Measurements from ENCODE around the gene NAXD. TPM values are rescaled to one million over a fixed set of nuclear protein-coding genes. Genes with fewer than 3 reads are reported as not detected.
"Not testable (repeated sequence)": the region's sequence is repeated elsewhere in the genome, so short reads cannot be mapped to it uniquely, and the experiment has no call there.

NAXD gene
- total and polyA plus RNA-seq, 8 donors = 17.4 to 56.4 (median 20.8) TPM

DNA sequence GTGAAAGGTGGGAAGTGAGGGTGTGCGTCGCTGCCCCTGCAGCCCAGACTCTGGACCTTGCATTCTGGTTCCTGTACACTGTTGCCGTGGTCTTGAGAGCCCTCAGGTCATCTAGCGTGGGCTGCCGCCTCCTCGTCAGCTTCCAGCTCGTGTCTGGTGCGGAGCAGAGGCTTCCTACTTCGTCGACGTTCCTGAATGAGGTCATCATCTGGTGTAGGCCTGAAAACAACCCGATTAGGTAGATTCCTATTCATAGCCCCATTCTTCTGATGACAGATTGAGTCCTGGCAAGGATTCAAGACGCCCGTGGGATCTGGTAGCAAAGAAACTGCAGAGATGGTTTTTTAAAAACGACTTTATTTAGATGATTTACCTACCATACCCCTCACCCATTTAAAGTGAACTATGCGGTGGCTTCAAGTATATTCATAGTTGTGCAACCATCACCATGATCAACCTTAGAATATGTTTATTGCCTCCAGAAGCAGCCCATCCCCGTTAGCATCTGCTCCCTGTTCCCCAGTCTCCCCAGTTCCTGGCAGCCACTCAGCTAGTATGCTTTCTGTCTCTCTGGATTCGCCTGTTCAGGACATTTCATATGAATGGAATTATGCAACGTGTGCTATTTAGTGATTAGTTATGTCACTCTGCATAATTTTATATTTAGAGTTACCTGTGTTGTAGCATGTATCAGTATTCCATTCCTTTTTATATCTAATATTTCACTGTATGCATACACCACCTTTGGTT lies 13.8 kb downstream of the NAXD start:
- ATAC-seq = no peak
- Histone ChIP-seq H3K9me3 (no peaks in the 10 kb centered on the region), H3K36me3 (peaks cover 0 to 26% (median 4%) of the 10 kb centered on the region in 3 donors), H3K27me3 (no peaks in the 10 kb centered on the region), H3K4me1 (no peaks in the 10 kb centered on the region), H3K27ac (no peak overlapping the region), H3K4me3 (no peak overlapping the region)
- DNase-seq = no peak
- TF ChIP-seq, protein P1, sequence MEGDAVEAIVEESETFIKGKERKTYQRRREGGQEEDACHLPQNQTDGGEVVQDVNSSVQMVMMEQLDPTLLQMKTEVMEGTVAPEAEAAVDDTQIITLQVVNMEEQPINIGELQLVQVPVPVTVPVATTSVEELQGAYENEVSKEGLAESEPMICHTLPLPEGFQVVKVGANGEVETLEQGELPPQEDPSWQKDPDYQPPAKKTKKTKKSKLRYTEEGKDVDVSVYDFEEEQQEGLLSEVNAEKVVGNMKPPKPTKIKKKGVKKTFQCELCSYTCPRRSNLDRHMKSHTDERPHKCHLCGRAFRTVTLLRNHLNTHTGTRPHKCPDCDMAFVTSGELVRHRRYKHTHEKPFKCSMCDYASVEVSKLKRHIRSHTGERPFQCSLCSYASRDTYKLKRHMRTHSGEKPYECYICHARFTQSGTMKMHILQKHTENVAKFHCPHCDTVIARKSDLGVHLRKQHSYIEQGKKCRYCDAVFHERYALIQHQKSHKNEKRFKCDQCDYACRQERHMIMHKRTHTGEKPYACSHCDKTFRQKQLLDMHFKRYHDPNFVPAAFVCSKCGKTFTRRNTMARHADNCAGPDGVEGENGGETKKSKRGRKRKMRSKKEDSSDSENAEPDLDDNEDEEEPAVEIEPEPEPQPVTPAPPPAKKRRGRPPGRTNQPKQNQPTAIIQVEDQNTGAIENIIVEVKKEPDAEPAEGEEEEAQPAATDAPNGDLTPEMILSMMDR (IDR thresholded peaks at IDR 0.05) = no peak
- intact Hi-C loops (cut with DNase I) = no loop called here
- FAIRE-seq = no peak
- WGBS, 2 donors = 76 to 81% methylated on average over 19 of the region's 19 CpGs

DNA sequence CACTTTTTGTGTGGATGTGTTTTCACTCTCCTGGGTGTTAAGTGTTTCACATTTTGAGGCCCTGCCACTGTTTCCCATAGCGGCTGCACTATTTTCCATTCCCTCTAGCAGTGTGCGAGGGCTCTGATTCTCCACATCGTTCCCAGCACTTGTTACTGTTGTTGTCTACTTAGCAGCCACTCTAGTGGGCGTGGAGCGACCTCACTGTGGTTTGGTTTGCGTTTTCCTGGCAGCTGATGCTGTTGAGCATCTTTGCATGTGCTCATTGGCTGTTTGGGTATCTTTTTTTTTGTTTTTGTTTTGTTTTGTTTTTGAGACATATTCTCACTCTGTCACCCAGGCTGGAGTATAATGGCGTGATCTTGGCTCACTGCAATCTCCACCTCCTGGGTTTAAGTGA lies 14.4 kb downstream of the NAXD start:
- Histone ChIP-seq H3K36me3 (peaks cover 0 to 32% (median 5%) of the 10 kb centered on the region in 3 donors), H3K4me1 (no peaks in the 10 kb centered on the region), H3K4me3 (no peak overlapping the region), H3K27me3 (no peaks in the 10 kb centered on the region), H3K9me3 (no peaks in the 10 kb centered on the region), H3K27ac (no peak overlapping the region)
- WGBS, 2 donors = 89% methylated on average over 7 of the region's 7 CpGs
- no peak for FAIRE-seq
- TF ChIP-seq, protein P1 (IDR thresholded peaks at IDR 0.05) = no peak
- ATAC-seq = no peak
- DNase-seq = no peak
- intact Hi-C loops (cut with DNase I) = no loop called here

DNA sequence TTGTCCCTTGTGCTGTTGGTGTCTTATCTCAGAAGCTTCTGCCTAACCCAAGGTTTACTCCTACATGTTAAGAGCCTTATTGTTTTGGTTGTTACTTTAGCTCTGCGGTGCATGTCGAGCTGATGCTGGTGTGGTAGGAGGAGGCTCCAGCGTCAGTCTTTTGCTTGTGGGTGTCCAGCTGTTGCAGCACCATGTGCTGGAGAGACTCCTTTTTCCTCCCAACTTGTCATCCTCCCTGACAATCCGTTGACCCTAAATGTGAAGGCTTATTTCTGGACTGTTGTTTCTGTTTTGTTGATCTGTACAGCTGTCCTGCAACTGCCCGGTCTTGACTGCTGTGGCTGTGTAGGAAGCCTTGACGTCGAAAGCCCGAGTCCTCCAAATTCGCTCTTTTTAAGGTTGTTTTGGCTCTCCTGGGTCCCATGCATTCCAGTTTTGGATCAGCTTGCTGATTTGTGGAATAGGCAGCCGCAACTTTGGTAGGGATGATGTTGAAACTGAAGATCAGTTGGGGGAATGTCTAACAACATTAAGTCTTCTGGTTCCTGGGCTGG lies 15.3 kb downstream of the NAXD start:
- intact Hi-C loops (cut with DNase I) = no loop called here
- TF ChIP-seq, protein P1 (IDR thresholded peaks at IDR 0.05) = no peak
- FAIRE-seq = no peak
- ATAC-seq = no peak
- H3K4me3 ChIP-seq = no peak overlapping the region
- H3K27me3 ChIP-seq = no peaks in the 10 kb centered on the region
- H3K27ac ChIP-seq = no peak overlapping the region
- H3K9me3 ChIP-seq = no peaks in the 10 kb centered on the region
- 81 to 87% methylated on average over 10 of the region's 10 CpGs for WGBS, 2 donors
- no peak for DNase-seq
- H3K4me1 ChIP-seq = no peaks in the 10 kb centered on the region
- peaks cover 0 to 41% (median 14%) of the 10 kb centered on the region in 3 donors for H3K36me3 ChIP-seq

DNA sequence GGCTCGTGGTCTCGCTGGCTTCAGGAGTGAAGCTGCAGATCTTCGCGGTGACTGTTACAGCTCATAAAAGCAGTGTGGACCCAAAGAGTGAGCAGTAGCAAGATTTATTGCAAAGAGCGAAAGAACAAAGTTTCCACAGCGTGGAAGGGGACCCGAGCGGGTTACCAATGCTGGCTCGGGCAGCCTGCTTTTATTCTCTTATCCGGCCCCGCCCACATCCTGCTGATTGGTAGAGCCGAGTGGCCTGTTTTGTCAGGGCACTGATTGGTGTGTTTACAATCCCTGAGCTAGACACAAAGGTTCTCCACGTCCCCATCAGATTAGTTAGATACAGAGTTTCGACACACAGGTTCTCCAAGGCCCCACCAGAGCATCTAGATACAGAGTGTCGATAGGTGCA lies 16.9 kb downstream of the NAXD start:
- H3K9me3 ChIP-seq; FAIRE-seq; intact Hi-C loops (cut with DNase I); ATAC-seq; H3K27me3 ChIP-seq; DNase-seq; H3K4me1 ChIP-seq; H3K27ac ChIP-seq; H3K4me3 ChIP-seq: not testable (repeated sequence)
- peaks cover 2 to 58% (median 27%) of the 10 kb centered on the region in 3 donors for H3K36me3 ChIP-seq
- 86 to 88% methylated on average over 15 of the region's 15 CpGs for WGBS, 2 donors

DNA sequence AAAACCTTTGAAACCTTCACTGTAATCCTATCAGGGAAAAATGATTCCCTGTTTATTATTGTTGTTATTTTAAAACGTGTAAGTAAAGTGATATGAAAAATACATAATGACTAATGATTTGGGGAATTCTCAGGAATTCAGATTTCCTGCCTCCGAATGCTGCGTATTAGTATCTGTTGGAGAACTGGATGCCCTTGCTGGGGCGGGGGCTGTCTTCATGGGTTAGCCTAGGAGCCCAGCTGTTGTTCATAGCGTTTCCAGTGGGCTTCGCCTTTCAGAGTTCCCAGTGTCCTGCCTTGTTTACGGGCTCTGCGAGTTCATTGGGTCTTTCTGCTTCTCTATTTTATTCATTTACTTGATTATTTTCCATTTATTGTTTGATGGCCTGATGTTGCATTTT lies 18.4 kb downstream of the NAXD start:
- no peak for ATAC-seq
- 85 to 86% methylated on average over 8 of the region's 8 CpGs for WGBS, 2 donors

More for the DNA sequence above, 18.4 kb downstream of the NAXD start:
- Histone ChIP-seq H3K4me1 (no peaks in the 10 kb centered on the region), H3K27me3 (no peaks in the 10 kb centered on the region), H3K36me3 (peaks cover 2 to 60% (median 33%) of the 10 kb centered on the region in 3 donors), H3K27ac (no peak overlapping the region), H3K9me3 (no peaks in the 10 kb centered on the region), H3K4me3 (no peak overlapping the region)
- DNase-seq (no peak), FAIRE-seq (no peak)
- TF ChIP-seq, protein P1 (IDR thresholded peaks at IDR 0.05) = no peak
- intact Hi-C loops (cut with DNase I) = no loop called here
